K562 (cell line): ENCODE data around the gene B3GLCT. TPM values are rescaled to one million over a fixed set of nuclear protein-coding genes. Genes with fewer than 3 reads are reported as not detected.

Experiments used
- ATAC-seq: fragments of 200-7000 bp; cut with Tn5 transposase; 3 replicates; pipeline ENCODE4 v1.9.1; 2020; ENCODE audit warnings: moderate library complexity
- BruUV-seq: library from RNA; stranded (reverse); fragments of 400-500 nt; replicated peaks from 2 replicates; lab custom pipeline; 2021; lab: Mats Ljungman, UMichigan
- CTCF ChIA-PET: fragments of 300-600 bp; formaldehyde crosslinking; extraction: SDS; loops from one replicate; lab custom pipeline; 2021; ENCODE audit warnings: low intra/inter-chr PET ratio; lab: Yijun Ruan, JAX
- POLR2A ChIA-PET: fragments of 300-600, 350-650 bp; sonication (Branson Sonifier 250); formaldehyde crosslinking; extraction: SDS; loops from one replicate; lab custom pipeline; 2021; ENCODE audit warnings: antibody characterized with exemption, inconsistent platforms; lab: Yijun Ruan, JAX
- DNase-seq, 4 experiments: peaks; one replicate each; pipeline versions ENCODE4 v3.0.0 to v3.0.0-alpha.2; 2011 to 2018; ENCODE audit warnings: low spot score in 3 of 4, mixed read lengths in 3 of 4; ENCODE audit errors: extremely low read depth in 1 of 4
- FAIRE-seq: peaks from 2 replicates; lab custom pipeline; 2011; peaks lifted over from hg19 to GRCh38; lab: Jason Lieb, UNC
- H2AFZ ChIP-seq: 2 replicates; pipeline ENCODE4 v1.6.0; 2011; ENCODE audit warnings: low read depth, low read length, control low read depth, inconsistent platforms
- H3K27ac ChIP-seq: fragments of 200-600 bp; 3 replicates; pipeline ENCODE4 v1.8.0; 2011; ENCODE audit warnings: low read depth, mild to moderate bottlenecking, control low read depth, inconsistent platforms, low read length, moderate library complexity, mixed read lengths; ENCODE audit errors: extremely low read depth
- H3K27me3 ChIP-seq, 2 experiments: fragments of 300-600 bp in 1 of 2; 2 replicates in 1 of 2; 3 replicates in 1 of 2; pipeline versions ENCODE4 v1.6.0 to v1.8.0; 2011; ENCODE audit warnings: inconsistent platforms in 2 of 2, low read length in 2 of 2, mild to moderate bottlenecking in 1 of 2, mixed read lengths in 1 of 2, moderate library complexity in 1 of 2; ENCODE audit not compliant: control insufficient read depth in 2 of 2, insufficient read depth in 2 of 2
- H3K36me3 ChIP-seq: fragments of 300-600 bp; 3 replicates; pipeline ENCODE4 v1.8.0; 2011; ENCODE audit warnings: mild to moderate bottlenecking, low read length, inconsistent platforms; ENCODE audit not compliant: control insufficient read depth, insufficient read depth
- H3K4me1 ChIP-seq, 2 experiments: fragments of 200-600 bp in 1 of 2; replicated peaks in 1 of 2; 2 replicates in 1 of 2; 3 replicates in 1 of 2; pipeline versions ENCODE4 v1.5.1 to v1.8.0; 2011; ENCODE audit warnings: inconsistent platforms in 2 of 2, low read length in 2 of 2, mild to moderate bottlenecking in 1 of 2, mixed read lengths in 1 of 2, moderate library complexity in 1 of 2; ENCODE audit not compliant: control insufficient read depth in 2 of 2, insufficient read depth in 2 of 2
- H3K4me2 ChIP-seq: 2 replicates; pipeline ENCODE4 v1.6.1; 2011; ENCODE audit warnings: low read length, control low read depth, inconsistent platforms, mixed read lengths; ENCODE audit not compliant: insufficient read depth
- H3K4me3 ChIP-seq: fragments of 200-600 bp; sonication (generic), shearing (Covaris generic); 2 replicates; pipeline ENCODE4 v1.5.1; 2016; ENCODE audit warnings: control low read depth, inconsistent platforms
- H3K79me2 ChIP-seq: fragments of 200-600 bp; 3 replicates; pipeline ENCODE4 v1.8.0; 2011; ENCODE audit warnings: low read length, inconsistent platforms; ENCODE audit not compliant: control insufficient read depth, insufficient read depth
- H3K9ac ChIP-seq, 2 experiments: 2 replicates each; pipeline versions ENCODE4 v1.6.0 to v1.6.1; 2011; ENCODE audit warnings: low read depth in 2 of 2, low read length in 2 of 2, control low read depth in 1 of 2, inconsistent platforms in 1 of 2, mild to moderate bottlenecking in 1 of 2, mixed read lengths in 1 of 2; ENCODE audit not compliant: insufficient read depth in 1 of 2
- H3K9me1 ChIP-seq: one replicate; pipeline ENCODE4 v1.6.0; 2011; ENCODE audit warnings: inconsistent platforms, mild to moderate bottlenecking, low read length, moderate library complexity; ENCODE audit not compliant: control insufficient read depth, insufficient read depth
- H3K9me3 ChIP-seq: replicated peaks from 2 replicates; pipeline ENCODE4 v1.5.1; 2011; ENCODE audit warnings: low read depth, low read length, inconsistent platforms; ENCODE audit not compliant: control insufficient read depth, insufficient read depth
- H4K20me1 ChIP-seq: replicated peaks from 2 replicates; pipeline ENCODE4 v1.6.1; 2011; ENCODE audit warnings: low read length, inconsistent platforms, mixed read lengths; ENCODE audit not compliant: control insufficient read depth, insufficient read depth
- CCAR2 ChIP-seq: fragments of 200-400 bp; formaldehyde crosslinking; IDR thresholded peaks from 2 replicates; pipeline ENCODE4 v1.6.1; 2017; ENCODE audit warnings: mild to moderate bottlenecking, low read depth, low read length
- ETS2 ChIP-seq: IDR thresholded peaks from 2 replicates; pipeline ENCODE4 v1.6.1; 2016; ENCODE audit warnings: borderline replicate concordance, missing genetic modification characterization, mild to moderate bottlenecking, moderate library complexity, missing compliant biosample characterization; ENCODE audit not compliant: poor library complexity, severe bottlenecking
- GABPB2 ChIP-seq: fragments of 250-450 bp; sonication (Bioruptor Pico); conservative IDR thresholded peaks from 2 replicates; pipeline ENCODE4 v1.5.1; 2021; ENCODE audit warnings: mild to moderate bottlenecking
- HNRNPK ChIP-seq: fragments of 200-400 bp; formaldehyde crosslinking; IDR thresholded peaks from one replicate; pipeline ENCODE4 v1.6.1; 2018; ENCODE audit warnings: mild to moderate bottlenecking, low read depth, low read length; ENCODE audit not compliant: poor library complexity, severe bottlenecking
- HNRNPL ChIP-seq: fragments of 200-400 bp; formaldehyde crosslinking; IDR thresholded peaks from 2 replicates; pipeline ENCODE4 v1.6.1; 2017; ENCODE audit warnings: low read depth, mild to moderate bottlenecking, low read length
- HOMEZ ChIP-seq: fragments of 250-450 bp; sonication (Bioruptor Pico); IDR thresholded peaks from 2 replicates; pipeline ENCODE4 v1.4.0; 2020; ENCODE audit warnings: mild to moderate bottlenecking, moderate library complexity
- ILK ChIP-seq: fragments of 450-650 bp; IDR thresholded peaks from 2 replicates; pipeline ENCODE4 v1.6.1; 2016; ENCODE audit warnings: missing genetic modification characterization, low read depth, mild to moderate bottlenecking, missing compliant biosample characterization, moderate library complexity, borderline replicate concordance
- PHTF2 ChIP-seq: fragments of 250-450 bp; sonication (Bioruptor Pico); IDR thresholded peaks from 2 replicates; pipeline ENCODE4 v1.5.0; 2021; ENCODE audit warnings: mild to moderate bottlenecking
- SAFB2 ChIP-seq: fragments of 200-400 bp; formaldehyde crosslinking; IDR thresholded peaks from 2 replicates; pipeline ENCODE4 v1.6.1; 2018; ENCODE audit warnings: borderline replicate concordance, low read length, low read depth, moderate library complexity; ENCODE audit not compliant: severe bottlenecking
- ZBTB5 ChIP-seq: fragments of 450-650 bp; IDR thresholded peaks from 2 replicates; pipeline ENCODE4 v1.6.1; 2017; ENCODE audit warnings: antibody characterized with exemption
- ZNF668 ChIP-seq: fragments of 250-450 bp; sonication (Bioruptor Pico); IDR thresholded peaks from 2 replicates; pipeline ENCODE4 v1.8.0; 2022; ENCODE audit warnings: mild to moderate bottlenecking, inconsistent platforms
- ZNF766 ChIP-seq: fragments of 200-800 bp; sonication (Bioruptor generic); conservative IDR thresholded peaks from 2 replicates; pipeline ENCODE4 v1.6.1; 2016; ENCODE audit warnings: missing genetic modification characterization, missing compliant biosample characterization
- WGBS: fragments of 100-300 bp; shearing (Covaris generic); methylation state at CpG from one replicate; pipeline ENCODE4 v1.1.6; 2016; ENCODE audit warnings: low coverage, mixed read lengths; ENCODE audit not compliant: insufficient coverage; ENCODE audit errors: missing lambda C conversion rate; 5-methylcytosine and 5-hydroxymethylcytosine counted together
- in situ Hi-C: fragments of 300-500 bp; cut with MboI; formaldehyde crosslinking; loops from 4 replicates; pipeline ENCODE4 v1.15.0; 2018; ENCODE audit warnings: inconsistent platforms, mixed read lengths
- intact Hi-C: fragments of 100-400 bp; cut with micrococcal nuclease; formaldehyde crosslinking; loops from 2 replicates; pipeline ENCODE4 v1.14.2; 2022
- polyA plus RNA-seq, 8 experiments: library from polyadenylated mRNA; depleted of rRNA in 4 of 8; stranded (reverse) in 5 of 8; unstranded in 3 of 8; fragments of >200 nt; fragmentation: Nextera tagmentation in 2 of 8; fragmentation: Illumina TruSeq in 1 of 8; extraction: Ambion mirVana in 2 of 8; extraction: Trizol in 1 of 8; gene quantifications; 2 replicates each; pipeline versions ENCODE4 v1.2.1 to v1.2.3, GENCODE V29; 2011 to 2014; ENCODE audit warnings: inconsistent platforms in 1 of 8, missing spikeins in 1 of 8
- total RNA-seq, 7 experiments: library from RNA; depleted of rRNA in 6 of 7; stranded (reverse); fragments of >200 nt in 6 of 7; fragmentation: Illumina TruSeq in 2 of 7; extraction: Trizol in 2 of 7; gene quantifications; 2 replicates each; pipeline versions ENCODE4 v1.2.1 to v1.2.3, GENCODE V29; 2011 to 2021; ENCODE audit warnings: low replicate concordance in 1 of 7
- TF ChIP-seq, protein P1 (sequence below): sonication (generic); formaldehyde crosslinking; IDR thresholded peaks from 2 replicates; pipeline ENCODE4 v1.8.1; 2023; ENCODE audit warnings: mild to moderate bottlenecking, missing genetic modification reagents
- TF ChIP-seq, protein P2 (sequence below): fragments of 450-650 bp; formaldehyde crosslinking; IDR thresholded peaks from 2 replicates; pipeline ENCODE4 v1.4.0; 2022; ENCODE audit warnings: missing genetic modification characterization

Gene B3GLCT
- total and polyA plus RNA-seq, 9 of the 15 experiments (the other 6 are each of a cell fraction or from before 2014, with no cell fraction given) = 1.1 to 5.1 (median 2.9) TPM

DNA sequence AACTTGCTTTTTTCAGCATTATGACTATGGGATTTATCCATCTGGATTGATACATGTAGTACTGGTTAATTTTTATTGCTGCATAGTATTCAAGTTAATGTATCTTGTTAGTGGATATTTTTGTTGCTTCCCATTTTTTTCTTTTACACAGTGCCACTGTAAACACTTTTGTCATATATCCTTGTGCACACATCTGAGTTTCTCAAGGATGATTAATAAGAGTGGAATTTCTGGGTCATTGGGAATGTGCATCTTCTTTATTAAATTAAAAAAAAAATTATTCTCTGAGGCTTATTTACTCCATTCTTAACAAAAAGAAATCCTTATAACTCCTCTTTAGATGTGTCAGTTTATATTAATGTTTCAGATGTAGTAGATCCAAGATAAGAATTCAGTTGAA, 27.3 kb downstream of the B3GLCT start (continued):
- TF ChIP-seq, protein P1, sequence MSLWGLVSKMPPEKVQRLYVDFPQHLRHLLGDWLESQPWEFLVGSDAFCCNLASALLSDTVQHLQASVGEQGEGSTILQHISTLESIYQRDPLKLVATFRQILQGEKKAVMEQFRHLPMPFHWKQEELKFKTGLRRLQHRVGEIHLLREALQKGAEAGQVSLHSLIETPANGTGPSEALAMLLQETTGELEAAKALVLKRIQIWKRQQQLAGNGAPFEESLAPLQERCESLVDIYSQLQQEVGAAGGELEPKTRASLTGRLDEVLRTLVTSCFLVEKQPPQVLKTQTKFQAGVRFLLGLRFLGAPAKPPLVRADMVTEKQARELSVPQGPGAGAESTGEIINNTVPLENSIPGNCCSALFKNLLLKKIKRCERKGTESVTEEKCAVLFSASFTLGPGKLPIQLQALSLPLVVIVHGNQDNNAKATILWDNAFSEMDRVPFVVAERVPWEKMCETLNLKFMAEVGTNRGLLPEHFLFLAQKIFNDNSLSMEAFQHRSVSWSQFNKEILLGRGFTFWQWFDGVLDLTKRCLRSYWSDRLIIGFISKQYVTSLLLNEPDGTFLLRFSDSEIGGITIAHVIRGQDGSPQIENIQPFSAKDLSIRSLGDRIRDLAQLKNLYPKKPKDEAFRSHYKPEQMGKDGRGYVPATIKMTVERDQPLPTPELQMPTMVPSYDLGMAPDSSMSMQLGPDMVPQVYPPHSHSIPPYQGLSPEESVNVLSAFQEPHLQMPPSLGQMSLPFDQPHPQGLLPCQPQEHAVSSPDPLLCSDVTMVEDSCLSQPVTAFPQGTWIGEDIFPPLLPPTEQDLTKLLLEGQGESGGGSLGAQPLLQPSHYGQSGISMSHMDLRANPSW (CRISPR knock-in tag) = no peak
- no peak for TF ChIP-seq ZNF668
- TF ChIP-seq, protein P2, sequence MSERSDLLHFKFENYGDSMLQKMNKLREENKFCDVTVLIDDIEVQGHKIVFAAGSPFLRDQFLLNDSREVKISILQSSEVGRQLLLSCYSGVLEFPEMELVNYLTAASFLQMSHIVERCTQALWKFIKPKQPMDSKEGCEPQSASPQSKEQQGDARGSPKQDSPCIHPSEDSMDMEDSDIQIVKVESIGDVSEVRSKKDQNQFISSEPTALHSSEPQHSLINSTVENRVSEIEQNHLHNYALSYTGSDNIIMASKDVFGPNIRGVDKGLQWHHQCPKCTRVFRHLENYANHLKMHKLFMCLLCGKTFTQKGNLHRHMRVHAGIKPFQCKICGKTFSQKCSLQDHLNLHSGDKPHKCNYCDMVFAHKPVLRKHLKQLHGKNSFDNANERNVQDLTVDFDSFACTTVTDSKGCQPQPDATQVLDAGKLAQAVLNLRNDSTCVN (CRISPR knock-in tag) = no peak
- no peak for TF ChIP-seq HOMEZ
- TF ChIP-seq ZNF766 (CRISPR knock-in tag) = no peak

GRCh38 chr13:31227870-31228269, 28.1 kb downstream of the B3GLCT start:
- WGBS = 45% methylated on average over 5 of the region's 8 CpGs
- FAIRE-seq (no peak), ATAC-seq (no peak), DNase-seq (no peak)
- POLR2A ChIA-PET = no interaction called here
- in situ Hi-C loops (loop anchor here (25.0 kb wide), 1 partner anchor 509 kb away; the partner anchor contains the start of gene RXFP2), intact Hi-C loops (no loop called here)
- no peaks in the 10 kb centered on the region for H3K9me1 ChIP-seq
- no peak overlapping the region for H3K9ac ChIP-seq
- H2AFZ ChIP-seq = no peak overlapping the region
- H3K27me3 ChIP-seq = no peaks in the 10 kb centered on the region
- no peaks in the 10 kb centered on the region for H4K20me1 ChIP-seq
- H3K4me1 ChIP-seq = no peaks in the 10 kb centered on the region
- no peaks in the 10 kb centered on the region for H3K36me3 ChIP-seq
- H3K4me2 ChIP-seq = no peak overlapping the region
- no peak overlapping the region for H3K27ac ChIP-seq
- BruUV-seq = no TSS peak
- no peaks in the 10 kb centered on the region for H3K79me2 ChIP-seq
- CTCF ChIA-PET = no interaction called here
- H3K9me3 ChIP-seq = no peaks in the 10 kb centered on the region
- no peak overlapping the region for H3K4me3 ChIP-seq
- no peak for TF ChIP-seq ILK (tag)
- TF ChIP-seq HNRNPK = no peak
- TF ChIP-seq HNRNPL = no peak
- TF ChIP-seq ZBTB5 = no peak
- TF ChIP-seq ETS2 = no peak
- TF ChIP-seq PHTF2 (CRISPR knock-in tag) = no peak
- no peak for TF ChIP-seq GABPB2 (CRISPR knock-in tag)
- no peak for TF ChIP-seq CCAR2
- no peak for TF ChIP-seq SAFB2
